Body of pancreas (tissue), 4 donors: Measurements from ENCODE around the gene LGALS16. TPM values are rescaled to one million over a fixed set of nuclear protein-coding genes. Genes with fewer than 3 reads are reported as not detected.

Experiments used
- ATAC-seq: fragments of 150-250 bp; one replicate; pipeline ENCODE4 v1.9.1; 2016
- DNase-seq, 4 donors: peaks; one replicate each; pipeline ENCODE4 v3.0.0-alpha.2; 2019
- H3K27ac ChIP-seq, 4 donors: fragments of 200-600 bp; sonication (generic); 1 replicate in 3 of 4; 2 replicates in 1 of 4; pipeline versions ENCODE4 v1.5.1 to v1.6.1; 2016 to 2019; ENCODE audit warnings: mild to moderate bottlenecking in 1 of 4, mixed read lengths in 1 of 4, moderate library complexity in 1 of 4
- H3K27me3 ChIP-seq, 2 donors: fragments of 200-600 bp; sonication (generic); one replicate each; pipeline ENCODE4 v1.6.0; 2016; ENCODE audit warnings: mild to moderate bottlenecking in 1 of 2
- H3K36me3 ChIP-seq, 2 donors: fragments of 200-600 bp; sonication (generic); replicated peaks in 1 of 2; 2 replicates each; pipeline ENCODE4 v1.5.1; 2016; ENCODE audit warnings: low read depth in 2 of 2; ENCODE audit not compliant: insufficient read depth in 1 of 2
- H3K4me1 ChIP-seq: fragments of 200-600 bp; sonication (generic); one replicate; pipeline ENCODE4 v1.6.0; 2016
- H3K4me3 ChIP-seq, 2 donors: fragments of 200-600 bp; sonication (generic); 1 replicate in 1 of 2; 2 replicates in 1 of 2; pipeline ENCODE4 v1.5.1; 2016 to 2019
- H3K9me3 ChIP-seq, 3 donors: fragments of 200-600 bp; sonication (generic); 1 replicate in 2 of 3; 2 replicates in 1 of 3; pipeline ENCODE4 v1.5.1; 2016
- CTCF ChIP-seq, 7 experiments: fragments of 450-650 bp in 4 of 7; fragments of 200-600 bp in 3 of 7; sonication (generic) in 3 of 7; IDR thresholded peaks; one replicate each; pipeline ENCODE4 v1.5.1; 2016 to 2019; ENCODE audit warnings: antibody characterized with exemption in 7 of 7
- POLR2A ChIP-seq, 3 donors: fragments of 450-650 bp; IDR thresholded peaks; one replicate each; pipeline ENCODE4 v1.6.1; 2016; ENCODE audit warnings: antibody characterized with exemption in 3 of 3, mild to moderate bottlenecking in 2 of 3
- WGBS, 2 donors: methylation state at CpG; one replicate each; pipeline ENCODE4 v1.1.5; 2017; 5-methylcytosine and 5-hydroxymethylcytosine counted together
- intact Hi-C: fragments of 100-400 bp; cut with DNase I; formaldehyde crosslinking; loops from one replicate; pipeline ENCODE4 v1.15.1; 2023
- total RNA-seq, 2 donors: library from RNA; depleted of rRNA; stranded (reverse); fragments of >200 nt; gene quantifications; one replicate each; pipeline ENCODE4 v1.1.0, GENCODE V29; 2016

LGALS16 gene
- total RNA-seq, 2 donors from 2014 or later: not detected

DNA sequence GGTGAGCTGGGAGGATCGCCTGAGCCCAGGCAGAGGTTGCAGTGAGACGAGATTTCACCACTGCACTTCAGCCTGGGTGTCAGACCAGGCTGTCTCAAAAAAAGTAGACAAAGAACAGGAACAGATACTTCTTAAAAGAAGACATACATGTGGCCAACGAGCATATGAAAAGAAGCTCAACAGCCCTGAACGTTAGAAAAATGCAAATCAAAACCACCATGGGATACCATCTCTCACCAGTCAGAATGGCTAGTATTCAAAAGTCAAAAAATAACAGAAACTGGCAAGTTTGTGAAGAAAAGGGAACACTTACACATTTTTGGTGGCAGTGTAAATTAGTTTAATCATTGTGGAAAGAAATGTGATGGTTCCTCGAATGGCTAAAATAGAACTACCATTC is 45.6 kb downstream of the LGALS16 start:
- DNase-seq (no peak), ATAC-seq (no peak)
- Histone ChIP-seq H3K27ac (no peak overlapping the region), H3K27me3 (no peaks in the 10 kb centered on the region), H3K9me3 (no peaks in the 10 kb centered on the region), H3K36me3 (no peaks in the 10 kb centered on the region), H3K4me1 (no peaks in the 10 kb centered on the region), H3K4me3 (no peak overlapping the region)
- TF ChIP-seq CTCF (IDR thresholded peaks at IDR 0.05): no peak
- TF ChIP-seq POLR2A (IDR thresholded peaks at IDR 0.05): no peak
- 62 to 78% methylated on average over 5 of the region's 5 CpGs for WGBS, 2 donors
- intact Hi-C loops: no loop called here

DNA sequence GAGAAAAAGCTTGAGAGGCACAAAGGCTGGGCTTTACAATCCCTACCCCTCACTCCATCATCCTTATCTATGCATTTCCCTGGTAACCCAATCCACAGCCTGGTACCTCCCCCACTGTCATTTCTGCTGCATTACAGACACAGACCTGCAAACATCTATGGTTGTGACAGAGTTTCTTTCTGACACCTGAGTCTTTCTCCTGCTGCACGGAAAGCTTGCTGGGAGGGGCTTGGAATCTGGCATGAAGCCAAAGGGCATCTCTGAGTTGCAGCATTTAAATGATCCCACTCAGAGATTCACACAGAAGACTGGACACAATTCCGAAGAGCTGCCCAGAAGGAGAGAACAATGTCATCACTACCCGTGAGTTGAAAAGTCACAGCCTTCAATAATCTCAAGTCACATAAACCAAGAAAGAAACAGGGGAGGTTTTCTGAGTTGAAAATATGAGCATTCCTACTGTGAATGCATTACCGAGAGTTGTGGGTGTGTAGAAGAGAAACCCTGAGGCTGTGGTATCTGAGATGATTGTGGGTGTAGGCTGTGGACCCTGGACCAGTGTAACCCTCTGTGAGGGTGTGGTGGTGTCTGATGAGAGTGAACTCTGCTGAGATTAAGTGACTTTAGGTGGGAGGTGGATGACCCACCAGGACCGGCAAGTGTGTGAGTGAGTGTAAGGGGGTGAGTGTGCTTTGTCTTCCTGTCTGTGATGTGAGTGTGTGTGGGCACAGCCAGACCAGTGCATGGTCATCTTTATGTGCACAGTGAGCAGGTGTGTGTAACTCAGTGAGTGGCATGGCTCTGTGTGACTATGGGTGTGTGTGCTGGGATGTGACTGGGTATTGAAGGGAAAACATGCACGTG is 48.7 kb downstream of the LGALS16 start, which contains the start of gene LGALS14:
Gene LGALS14 (plus strand): TSS at position 301 of the 864 bp plus-strand sequence. CDS start 48 bp downstream, at position 349.
- DNase-seq (no peak), ATAC-seq (no peak)
- Histone ChIP-seq H3K36me3 (no peaks in the 10 kb centered on the region), H3K9me3 (no peaks in the 10 kb centered on the region), H3K4me3 (no peak within 1 kb of the TSS), H3K4me1 (no peaks in the 10 kb centered on the region), H3K27ac (no peak within 1 kb of the TSS), H3K27me3 (no peaks in the 10 kb centered on the region)
- TF ChIP-seq POLR2A (IDR thresholded peaks at IDR 0.05) (no peak), CTCF (IDR thresholded peaks at IDR 0.05) (no peak)
- intact Hi-C loops: no loop called here
- WGBS, 2 donors: 46 to 59% methylated on average over 6 of the region's 6 CpGs

GRCh38 chr19:39705578-39706188 is 50.0 kb downstream of the LGALS16 start:
- H3K36me3 ChIP-seq: no peaks in the 10 kb centered on the region
- TF ChIP-seq POLR2A (IDR thresholded peaks at IDR 0.05) (no peak), CTCF (IDR thresholded peaks at IDR 0.05) (no peak)
- ATAC-seq: no peak
- no peaks in the 10 kb centered on the region for H3K4me1 ChIP-seq
- intact Hi-C loops: no loop called here
- WGBS, 2 donors: 69 to 76% methylated on average over 8 of the region's 8 CpGs
- H3K4me3 ChIP-seq: no peak overlapping the region
- no peak for DNase-seq
- no peak overlapping the region for H3K27ac ChIP-seq
- H3K27me3 ChIP-seq: no peaks in the 10 kb centered on the region
- H3K9me3 ChIP-seq: no peaks in the 10 kb centered on the region

- no peak overlapping the region for H3K27ac ChIP-seq
- no peak overlapping the region for H3K4me3 ChIP-seq
- H3K36me3 ChIP-seq: no peaks in the 10 kb centered on the region
- intact Hi-C loops: no loop called here
- WGBS, 2 donors: 62 to 82% methylated on average over 6 of the region's 6 CpGs
- no peak for TF ChIP-seq POLR2A (IDR thresholded peaks at IDR 0.05)
- no peak for TF ChIP-seq CTCF (IDR thresholded peaks at IDR 0.05)
- no peaks in the 10 kb centered on the region for H3K4me1 ChIP-seq
- no peaks in the 10 kb centered on the region for H3K27me3 ChIP-seq
- ATAC-seq: no peak
- no peak for DNase-seq
- no peaks in the 10 kb centered on the region for H3K9me3 ChIP-seq
Measured at GRCh38 chr19:39708594-39708993, 52.9 kb downstream of the LGALS16 start.
